GM23338 (cell line): Measurements from ENCODE around the gene ZNF438. TPM values are rescaled to one million over a fixed set of nuclear protein-coding genes. Genes with fewer than 3 reads are reported as not detected.

Experiments
- ATAC-seq: fragments of 200-7000 bp; cut with Tn5 transposase; 3 replicates; pipeline ENCODE4 v1.9.1; 2020
- DNase-seq: peaks from one replicate; pipeline ENCODE4 v3.0.0-alpha.2; 2015; ENCODE audit warnings: low spot score
- H2AFZ ChIP-seq: fragments of 200-600 bp; sonication (generic); 2 replicates; pipeline ENCODE4 v1.8.0; 2016; ENCODE audit warnings: antibody characterized with exemption, mild to moderate bottlenecking, moderate library complexity
- H3F3A ChIP-seq: fragments of 200-600 bp; sonication (generic); replicated peaks from 2 replicates; pipeline ENCODE4 v1.8.0; 2017; ENCODE audit warnings: antibody characterized with exemption, mixed run types, low read depth
- H3K27ac ChIP-seq: fragments of 200-600 bp; sonication (generic); 2 replicates; pipeline ENCODE4 v1.6.1; 2016; ENCODE audit warnings: low read depth
- H3K27me3 ChIP-seq: fragments of 200-600 bp; sonication (generic); 2 replicates; pipeline ENCODE4 v1.8.0; 2016; ENCODE audit warnings: mild to moderate bottlenecking, mixed run types, moderate library complexity; ENCODE audit not compliant: insufficient read depth
- H3K36me3 ChIP-seq: fragments of 200-600 bp; sonication (generic); 2 replicates; pipeline ENCODE4 v1.8.0; 2016; ENCODE audit warnings: mild to moderate bottlenecking; ENCODE audit not compliant: insufficient read depth
- H3K4me1 ChIP-seq: fragments of 200-600 bp; sonication (generic); 2 replicates; pipeline ENCODE4 v1.8.0; 2016; ENCODE audit warnings: mild to moderate bottlenecking, moderate library complexity; ENCODE audit not compliant: insufficient read depth
- H3K4me2 ChIP-seq: fragments of 200-600 bp; sonication (generic); 2 replicates; pipeline ENCODE4 v1.7.1; 2017; ENCODE audit warnings: mixed run types
- H3K4me3 ChIP-seq: fragments of 200-600 bp; sonication (generic); 2 replicates; pipeline ENCODE4 v1.6.1; 2016; ENCODE audit warnings: mixed run types
- H3K79me2 ChIP-seq: fragments of 200-600 bp; sonication (generic); replicated peaks from 2 replicates; pipeline ENCODE4 v1.8.0; 2017; ENCODE audit warnings: mild to moderate bottlenecking; ENCODE audit not compliant: insufficient read depth
- H3K9me2 ChIP-seq: fragments of 200-600 bp; sonication (generic); 2 replicates; pipeline ENCODE4 v1.8.0; 2017; ENCODE audit not compliant: insufficient read depth
- H4K20me1 ChIP-seq: fragments of 200-600 bp; sonication (generic); replicated peaks from 2 replicates; pipeline ENCODE4 v1.8.0; 2017; ENCODE audit warnings: mild to moderate bottlenecking; ENCODE audit not compliant: insufficient read depth
- H3K27ac Mint-ChIP-seq: 2 replicates; pipeline ENCODE4 v1.8.0; 2020; ENCODE audit warnings: inconsistent platforms, mild to moderate bottlenecking, moderate library complexity, mixed read lengths
- H3K27me3 Mint-ChIP-seq: 3 replicates; pipeline ENCODE4 v1.8.0; 2022; ENCODE audit warnings: low read depth, mild to moderate bottlenecking, moderate library complexity, mixed read lengths, inconsistent platforms; ENCODE audit not compliant: insufficient read depth, poor library complexity
- H3K36me3 Mint-ChIP-seq: 3 replicates; pipeline ENCODE4 v1.8.0; 2021; ENCODE audit warnings: low read depth, mild to moderate bottlenecking, inconsistent platforms, moderate library complexity, mixed read lengths
- H3K4me1 Mint-ChIP-seq: 3 replicates; pipeline ENCODE4 v1.8.0; 2020; ENCODE audit warnings: mild to moderate bottlenecking, inconsistent platforms, mixed read lengths
- H3K4me3 Mint-ChIP-seq: 3 replicates; pipeline ENCODE4 v1.8.0; 2021; ENCODE audit warnings: moderate library complexity, mild to moderate bottlenecking, inconsistent platforms, mixed read lengths
- H3K9me3 Mint-ChIP-seq: 3 replicates; pipeline ENCODE4 v1.8.0; 2020; ENCODE audit warnings: moderate library complexity, mild to moderate bottlenecking, inconsistent platforms, mixed read lengths
- CREB1 ChIP-seq: fragments of 250-450 bp; sonication (Bioruptor Pico); IDR thresholded peaks from 2 replicates; pipeline ENCODE4 v1.5.0; 2020; ENCODE audit warnings: low read depth, mild to moderate bottlenecking, moderate library complexity
- CTCF ChIP-seq, 2 experiments: fragments of 200-600 bp in 1 of 2; sonication (generic) in 1 of 2; conservative IDR thresholded peaks; 2 replicates each; pipeline versions ENCODE4 v1.5.1 to v1.6.1; 2016 to 2017; ENCODE audit warnings: antibody characterized with exemption in 2 of 2, low read depth in 2 of 2, mild to moderate bottlenecking in 2 of 2, moderate library complexity in 1 of 2
- EZH2 ChIP-seq: fragments of 200-600 bp; sonication (generic); IDR thresholded peaks from one replicate; pipeline ENCODE4 v1.8.0; 2017; ENCODE audit warnings: antibody characterized with exemption, mild to moderate bottlenecking, low read depth; ENCODE audit not compliant: unreplicated experiment
- EZH2phosphoT487 ChIP-seq: fragments of 200-600 bp; sonication (generic); IDR thresholded peaks from one replicate; pipeline ENCODE4 v1.8.1; 2018; ENCODE audit warnings: antibody characterized with exemption; ENCODE audit not compliant: unreplicated experiment
- JUNB ChIP-seq: IDR thresholded peaks from one replicate; pipeline ENCODE4 v1.6.1; 2016; ENCODE audit warnings: antibody characterized with exemption; ENCODE audit not compliant: unreplicated experiment
- NANOG ChIP-seq: IDR thresholded peaks from 2 replicates; pipeline ENCODE4 v1.6.1; 2016; ENCODE audit warnings: antibody characterized with exemption, borderline replicate concordance
- REST ChIP-seq: IDR thresholded peaks from one replicate; pipeline ENCODE4 v1.6.1; 2018; ENCODE audit warnings: antibody characterized with exemption; ENCODE audit not compliant: unreplicated experiment
- STAT1 ChIP-seq: IDR thresholded peaks from one replicate; pipeline ENCODE4 v1.6.1; 2016; ENCODE audit warnings: antibody characterized with exemption; ENCODE audit not compliant: unreplicated experiment
- ZNF114 ChIP-seq: fragments of 250-450 bp; sonication (Bioruptor Pico); IDR thresholded peaks from 2 replicates; pipeline ENCODE4 v1.5.0; 2020; ENCODE audit warnings: mild to moderate bottlenecking, moderate library complexity
- ZNF331 ChIP-seq: fragments of 250-450 bp; sonication (Bioruptor Pico); IDR thresholded peaks from 2 replicates; pipeline ENCODE4 v1.5.0; 2020; ENCODE audit warnings: low read depth, mild to moderate bottlenecking, moderate library complexity
- ZNF462 ChIP-seq: fragments of 250-450 bp; sonication (Bioruptor Pico); IDR thresholded peaks from 2 replicates; pipeline ENCODE4 v1.5.0; 2020; ENCODE audit warnings: mild to moderate bottlenecking, moderate library complexity
- polyA plus RNA-seq: library from polyadenylated mRNA; unstranded; fragments of >200 nt; fragmentation: Nextera tagmentation; extraction: Ambion mirVana; gene quantifications from 2 replicates; pipeline ENCODE4 v1.2.1, GENCODE V29; 2016
- total RNA-seq: library from RNA; depleted of rRNA; stranded (reverse); fragments of >200 nt; shearing (Covaris generic); gene quantifications from 2 replicates; pipeline ENCODE4 v1.2.3, GENCODE V29; 2014

Gene ZNF438
- total and polyA plus RNA-seq, 2 experiments from 2014 or later, result 0.91 to 0.94 TPM

- Mint-ChIP-seq H3K9me3 (no peaks in the 10 kb centered on the region), H3K4me1 (peaks cover 17% of the 10 kb centered on the region), H3K4me3 (no peak overlapping the region), H3K36me3 (no peaks in the 10 kb centered on the region), H3K27ac (no peak overlapping the region), H3K27me3 (peaks cover 2% of the 10 kb centered on the region)
- H3K9me2 ChIP-seq, result no peaks in the 10 kb centered on the region
- no peaks in the 10 kb centered on the region for H3K79me2 ChIP-seq
- no peaks in the 10 kb centered on the region for H3F3A ChIP-seq
- H3K4me3 ChIP-seq, result no peak overlapping the region
- TF ChIP-seq NANOG (no peak), ZNF114 (no peak), ZNF462 (CRISPR knock-in tag) (no peak), EZH2 (no peak), EZH2phosphoT487 (no peak), STAT1 (no peak), JUNB (no peak), CREB1 (CRISPR knock-in tag) (no peak), REST (no peak), ZNF331 (CRISPR knock-in tag) (no peak), CTCF (conservative IDR thresholded peaks at IDR 0.05; ENCODE audit: low read depth in 2 of 2) (no peak)
- H2AFZ ChIP-seq, result no peak overlapping the region
- H3K27me3 ChIP-seq, result no peaks in the 10 kb centered on the region
- H3K4me1 ChIP-seq, result peaks cover 13% of the 10 kb centered on the region; the same call in 1 of the 2 replicates
- no peak overlapping the region for H3K27ac ChIP-seq
- no peak overlapping the region for H3K4me2 ChIP-seq
- no peak for ATAC-seq
- H4K20me1 ChIP-seq, result no peaks in the 10 kb centered on the region
- DNase-seq, result no peak
- no peaks in the 10 kb centered on the region for H3K36me3 ChIP-seq
Measured at GRCh38 chr10:31017534-31018355, 13.9 kb downstream of the ZNF438 start.
